HG02981 (cell line): Measurements from ENCODE around the gene KDELR1.
"Not testable (repeated sequence)": the region's sequence is repeated elsewhere in the genome, so short reads cannot be mapped to it uniquely, and the experiment has no call there.

Experiments used
- ATAC-seq: cut with Tn5 transposase; IDR thresholded peaks from one replicate; pipeline ENCODE4 v1.9.1; 2021; ENCODE audit warnings: mild to moderate bottlenecking, moderate library complexity; ENCODE audit not compliant: unreplicated experiment

The KDELR1 gene

DNA sequence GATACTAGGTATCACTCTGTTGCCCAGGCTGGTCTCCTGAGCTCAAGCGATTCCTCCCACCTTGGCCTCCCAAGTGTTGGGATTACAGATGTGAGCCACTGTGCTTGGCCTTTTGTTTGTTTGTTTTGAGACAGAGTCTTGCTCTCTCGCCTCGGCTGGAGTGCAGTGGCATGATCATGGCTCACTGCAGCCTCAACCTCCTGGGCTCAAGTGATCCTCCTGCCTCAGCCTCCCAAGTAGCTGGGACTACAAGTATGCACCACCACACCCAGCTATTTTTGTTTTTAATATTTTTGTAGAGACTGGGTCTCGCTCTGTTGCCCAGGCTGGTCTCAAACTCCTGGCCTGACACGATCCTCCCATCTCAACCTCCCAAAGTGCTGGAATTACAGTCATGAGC is 19.6 kb downstream of the KDELR1 start:
- not testable (repeated sequence) for ATAC-seq

DNA sequence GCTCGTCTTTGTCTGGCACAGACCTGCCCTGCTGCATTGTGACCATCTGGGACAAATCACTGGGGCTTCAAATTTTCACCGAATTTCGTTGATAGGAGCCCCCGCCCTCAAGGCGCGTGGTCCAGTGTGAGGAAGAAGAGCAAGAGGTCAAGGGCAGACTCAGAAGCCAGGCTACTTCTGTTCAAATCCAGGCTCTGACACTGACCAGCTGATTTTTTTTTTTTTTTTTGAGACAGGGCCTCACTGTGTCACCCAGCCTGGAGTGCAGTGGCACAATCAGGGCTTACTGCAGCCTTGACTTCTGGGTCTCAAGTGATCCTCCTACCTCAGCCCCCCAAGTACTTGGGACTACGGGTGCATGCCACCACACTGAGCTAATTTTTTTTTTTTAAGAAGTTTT is 20.0 kb downstream of the KDELR1 start:
- ATAC-seq = no peak

DNA sequence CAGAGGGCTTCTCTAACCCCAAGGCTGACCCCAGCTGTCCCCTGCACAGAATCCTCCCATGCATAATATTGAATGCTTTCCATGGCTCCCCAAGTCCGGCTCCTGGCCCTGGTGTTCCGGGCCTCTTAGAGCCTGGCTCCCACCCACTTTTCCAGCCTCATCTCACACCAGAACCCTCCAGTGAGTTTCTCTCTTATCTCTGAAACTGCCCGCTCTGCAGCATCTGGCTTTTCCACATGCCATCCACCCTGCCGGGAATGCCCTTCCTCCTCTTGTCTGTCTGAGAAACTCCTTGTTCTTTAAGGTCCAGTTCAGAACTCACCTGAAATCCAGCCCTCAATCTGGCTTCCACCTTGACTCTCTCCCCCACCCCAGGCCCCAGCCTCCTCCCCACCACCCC is 20.4 kb downstream of the KDELR1 start:
- ATAC-seq = no peak

DNA sequence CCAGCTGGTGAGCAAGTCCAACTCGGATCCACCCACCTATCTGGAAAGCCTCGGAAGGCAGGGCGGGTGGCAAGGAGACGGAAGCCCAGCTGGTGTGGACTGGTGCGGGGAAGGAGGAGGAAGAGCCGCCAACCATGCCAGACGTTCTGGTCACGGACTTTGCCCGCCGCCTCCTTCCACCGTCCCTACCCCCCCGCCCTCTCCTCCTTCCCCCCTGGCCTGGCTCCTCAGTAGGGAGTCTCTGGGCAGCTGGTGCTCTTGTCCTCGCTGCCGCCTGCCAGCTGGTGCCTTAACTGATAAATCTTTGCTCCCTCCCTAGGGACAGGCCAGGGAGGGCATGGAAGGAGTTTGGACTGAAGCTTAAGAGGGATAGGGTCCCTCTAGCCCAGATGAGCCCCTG is 22.4 kb downstream of the KDELR1 start:
- no peak for ATAC-seq

DNA sequence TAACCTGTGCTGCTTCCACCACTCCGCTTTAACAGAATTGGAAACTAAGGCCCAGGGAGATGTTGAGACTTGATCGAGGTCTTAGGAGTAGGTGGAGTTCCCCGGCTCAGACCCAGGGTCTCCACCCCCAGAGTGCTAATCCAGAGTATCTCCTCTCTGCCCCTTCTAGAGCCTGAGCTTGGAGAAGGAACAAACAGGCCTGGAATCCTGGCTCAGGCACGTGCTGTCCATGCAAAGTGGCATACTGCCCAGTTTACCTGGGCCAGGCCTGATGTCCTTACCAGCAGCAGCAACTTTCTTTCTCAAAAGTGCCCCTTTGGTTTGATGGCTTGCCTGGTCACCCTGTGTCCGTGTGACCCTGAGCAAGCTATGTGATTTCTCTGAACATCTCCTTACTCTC is 23.5 kb downstream of the KDELR1 start:
- no peak for ATAC-seq

DNA sequence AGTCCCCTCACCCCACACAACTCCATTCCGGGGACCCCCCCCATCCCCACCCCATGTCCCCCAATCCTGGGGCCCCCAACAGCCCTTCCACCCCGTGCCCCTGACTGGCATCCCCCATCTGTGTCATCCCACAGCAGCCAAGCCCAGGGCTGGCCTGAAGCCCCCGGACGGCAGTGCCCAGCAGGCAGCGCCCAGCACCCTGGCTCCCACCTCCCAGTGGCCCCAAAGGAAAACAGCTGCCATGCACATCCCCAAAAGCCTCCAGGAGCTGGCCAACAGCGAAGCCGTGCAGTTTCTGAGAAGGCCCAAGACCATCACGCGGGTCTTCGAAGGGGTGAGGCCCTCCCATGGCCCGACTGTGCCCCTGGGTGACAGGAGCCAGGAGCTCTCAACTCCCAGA is 25.7 kb downstream of the KDELR1 start:
- no peak for ATAC-seq

DNA sequence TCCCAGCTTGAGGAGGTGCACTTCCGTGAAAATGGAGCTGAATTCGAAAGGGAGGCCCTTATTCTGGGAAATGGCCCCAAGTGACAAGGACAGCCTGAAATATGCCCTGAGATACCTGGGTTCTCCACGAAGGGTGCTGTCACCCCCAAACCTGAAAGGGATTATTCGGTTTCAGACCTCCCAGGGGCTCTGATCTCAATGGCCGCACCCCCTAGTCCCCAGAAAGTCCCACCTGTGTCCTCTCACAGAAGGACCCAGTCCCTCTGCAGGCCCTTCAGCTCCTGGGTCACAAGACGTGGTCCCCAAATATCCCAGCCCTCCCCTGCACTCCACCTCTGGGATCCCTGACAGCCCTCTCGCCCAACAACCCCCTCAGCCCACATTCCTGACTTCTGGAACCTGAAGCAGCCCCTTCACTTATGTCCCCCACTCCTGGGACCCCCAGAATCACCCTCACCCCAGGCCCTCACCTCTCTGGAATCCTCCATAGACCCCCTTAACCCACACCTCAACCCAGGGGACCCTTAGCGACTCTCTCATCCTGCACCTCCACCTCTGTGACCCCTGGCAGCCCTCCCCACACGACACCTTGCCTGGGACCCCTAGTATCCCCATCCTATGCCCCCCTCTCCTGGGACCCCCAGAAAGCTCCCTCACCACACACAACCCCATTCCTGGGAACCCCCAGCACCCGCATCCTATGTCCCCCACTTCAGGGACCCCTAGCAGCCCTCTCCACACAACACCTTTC is 26.6 kb downstream of the KDELR1 start:
- ATAC-seq = no peak

DNA sequence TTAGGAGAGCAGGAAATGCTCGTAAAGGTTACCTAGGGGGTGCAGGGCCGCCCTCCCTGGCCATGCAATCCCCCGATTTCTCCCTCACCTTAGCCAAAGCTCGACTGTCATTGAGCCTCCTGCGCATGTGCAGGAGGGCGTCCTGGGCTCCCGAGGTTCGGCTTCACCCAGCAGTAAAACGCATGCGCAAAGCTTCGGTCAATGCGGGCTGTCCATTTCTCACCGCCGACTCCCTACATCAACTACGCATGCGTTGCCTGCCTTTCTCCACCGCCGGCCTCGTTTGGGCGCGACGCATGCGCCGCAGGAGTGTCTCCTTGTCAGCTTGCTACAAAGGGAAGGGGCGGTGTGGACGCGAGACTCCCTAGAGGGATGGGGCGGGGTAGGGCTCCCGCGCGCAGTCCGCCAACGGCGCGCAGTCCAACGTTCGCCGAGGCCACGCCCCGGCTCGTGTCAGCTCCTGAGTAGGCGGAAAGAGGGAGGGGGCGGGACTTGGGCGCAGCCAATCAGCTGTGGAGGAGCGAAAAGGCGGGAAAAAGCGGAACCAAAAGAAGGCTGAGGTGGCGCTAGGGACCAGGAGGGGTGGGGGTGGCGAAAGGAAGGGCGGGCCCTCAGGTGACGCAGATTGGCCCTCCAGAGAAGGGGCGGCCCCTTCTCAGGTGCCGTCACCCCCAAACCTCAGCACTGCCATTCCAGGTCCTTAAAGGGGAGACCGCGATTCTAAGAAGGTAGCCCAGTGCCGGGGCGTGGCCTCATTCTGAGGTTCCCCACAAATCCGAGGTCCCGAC is 27.3 kb downstream of the KDELR1 start, which contains the start of the genes SYNGR4 and TMEM143:
Gene SYNGR4, plus strand, starts transcription at position 558 of the 788 bp plus-strand sequence. CDS start 1,476 bp downstream, outside the sequence.
Gene TMEM143, minus strand, starts transcription at position 131 of the 788 bp plus-strand sequence. Its CDS starts 20 bp downstream, at position 111.
- peak; percentile 83 for ATAC-seq

DNA sequence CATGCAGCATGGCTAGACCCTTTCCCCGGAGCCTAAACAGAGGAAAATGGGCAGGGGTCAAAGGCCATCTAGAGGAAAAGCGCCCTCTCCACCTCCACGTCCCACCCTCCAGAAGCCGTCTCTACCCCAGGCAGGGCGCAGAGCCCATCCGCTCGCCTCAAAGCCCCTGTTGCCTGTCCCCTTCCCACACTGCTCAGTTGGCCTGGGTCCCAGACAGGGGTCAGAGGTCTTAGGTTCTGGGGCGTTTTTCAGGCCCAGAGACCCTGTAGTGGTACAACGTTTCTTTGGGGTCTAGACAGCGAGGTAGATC is 27.9 kb downstream of the KDELR1 start:
- ATAC-seq = peak; percentile 2

DNA sequence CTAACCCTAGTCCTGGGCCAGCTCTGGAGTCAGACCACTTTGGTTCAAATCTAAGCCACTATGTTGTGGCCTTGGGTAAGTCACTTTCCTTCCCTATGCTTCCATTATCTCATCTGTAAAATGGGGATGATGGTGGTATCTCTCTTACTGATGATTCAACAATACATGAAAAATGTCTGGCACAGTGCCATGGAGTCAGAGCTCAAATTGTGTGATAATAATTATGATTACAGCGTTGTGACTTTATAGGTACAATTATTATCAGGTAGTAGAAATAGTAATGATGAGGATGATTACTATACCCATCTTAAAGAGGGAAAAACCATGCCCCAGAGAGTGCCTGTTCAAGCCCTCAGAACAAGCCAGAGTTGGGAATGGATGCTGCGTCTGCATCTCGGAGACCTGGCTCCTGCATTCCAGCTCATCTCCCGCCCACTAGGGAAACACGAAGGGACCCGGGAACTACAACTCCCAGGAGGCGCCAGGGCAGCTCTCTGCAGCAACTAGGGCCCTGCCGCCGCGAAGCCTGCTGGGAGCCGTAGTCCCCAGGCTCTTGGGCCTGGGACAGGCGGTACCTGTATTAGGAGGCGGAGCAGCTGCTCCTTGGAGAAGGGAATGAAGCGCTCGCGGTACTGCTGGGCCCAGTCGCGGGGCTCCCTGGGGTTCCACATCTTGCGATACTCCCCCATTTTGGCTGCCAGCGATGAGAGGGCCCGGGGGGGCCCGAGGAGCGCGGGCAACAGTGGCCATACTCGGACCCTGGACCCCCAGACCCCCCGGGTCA is 28.4 kb downstream of the KDELR1 start:
- ATAC-seq = peak; percentile 45

DNA sequence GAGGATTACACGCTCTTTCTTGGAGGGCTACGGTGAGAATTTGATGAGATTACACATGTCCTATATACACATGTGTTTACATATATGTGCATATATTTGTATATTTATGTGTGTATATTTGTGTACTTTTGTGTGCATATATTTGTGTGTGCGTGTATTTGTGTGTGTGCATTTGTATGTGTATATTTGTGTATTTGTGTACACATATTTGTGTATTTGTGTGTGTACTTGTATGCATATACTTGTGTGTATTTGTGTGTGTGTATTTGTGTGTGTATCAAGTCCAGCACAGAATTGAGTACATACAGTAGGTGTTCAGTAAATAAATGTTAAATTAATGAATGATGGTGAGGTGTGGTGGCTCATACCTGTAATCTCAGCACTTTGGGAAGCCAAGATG is 29.4 kb downstream of the KDELR1 start:
- ATAC-seq = no peak

DNA sequence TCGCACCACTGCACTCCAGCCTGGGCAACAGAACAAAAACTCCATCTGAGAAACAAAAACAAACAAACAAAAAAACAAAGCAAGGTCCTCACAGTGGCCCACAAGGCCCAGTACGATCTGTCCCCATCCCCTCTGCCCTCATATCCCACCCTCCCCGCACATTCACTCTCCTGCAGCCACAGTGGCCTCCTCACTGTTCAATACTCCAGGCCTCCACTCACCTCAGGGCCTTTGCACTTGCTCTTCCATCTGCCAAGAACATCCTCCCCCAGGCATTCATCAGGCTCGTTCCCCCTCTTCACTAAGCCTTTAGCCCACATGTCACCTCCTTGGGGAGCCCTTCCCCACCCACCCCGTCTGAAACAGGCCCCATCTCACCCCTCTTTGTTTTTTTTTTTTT is 32.2 kb downstream of the KDELR1 start:
- ATAC-seq = no peak

DNA sequence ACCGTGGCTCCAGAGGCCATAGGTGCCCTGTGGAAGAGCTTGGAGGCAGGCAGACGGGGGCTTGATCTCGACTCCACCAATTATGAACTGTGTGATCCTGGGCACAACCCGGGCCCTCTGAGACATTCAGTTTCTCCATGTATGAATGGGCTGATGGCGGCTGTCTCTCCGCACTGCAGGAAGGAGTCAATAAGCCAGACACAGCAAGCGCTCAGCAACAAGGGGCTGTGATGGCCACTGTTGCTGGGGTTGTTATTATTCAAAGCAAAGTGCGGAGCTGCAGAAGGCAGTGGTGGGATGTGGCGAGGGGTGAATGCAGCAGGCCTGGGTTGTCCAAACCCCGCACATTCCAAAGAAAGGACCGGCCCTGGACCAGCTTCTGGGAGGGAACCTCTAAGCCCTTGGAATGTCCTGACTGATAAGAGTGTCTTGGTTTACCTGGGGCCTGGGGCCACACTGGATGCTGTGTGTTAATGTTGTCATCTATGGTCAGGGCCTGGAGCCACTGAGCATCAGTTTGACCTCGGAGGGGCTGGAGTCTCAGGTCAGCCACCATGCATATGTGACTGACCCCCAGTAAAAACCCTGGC is 35.9 kb downstream of the KDELR1 start:
- no peak for ATAC-seq

DNA sequence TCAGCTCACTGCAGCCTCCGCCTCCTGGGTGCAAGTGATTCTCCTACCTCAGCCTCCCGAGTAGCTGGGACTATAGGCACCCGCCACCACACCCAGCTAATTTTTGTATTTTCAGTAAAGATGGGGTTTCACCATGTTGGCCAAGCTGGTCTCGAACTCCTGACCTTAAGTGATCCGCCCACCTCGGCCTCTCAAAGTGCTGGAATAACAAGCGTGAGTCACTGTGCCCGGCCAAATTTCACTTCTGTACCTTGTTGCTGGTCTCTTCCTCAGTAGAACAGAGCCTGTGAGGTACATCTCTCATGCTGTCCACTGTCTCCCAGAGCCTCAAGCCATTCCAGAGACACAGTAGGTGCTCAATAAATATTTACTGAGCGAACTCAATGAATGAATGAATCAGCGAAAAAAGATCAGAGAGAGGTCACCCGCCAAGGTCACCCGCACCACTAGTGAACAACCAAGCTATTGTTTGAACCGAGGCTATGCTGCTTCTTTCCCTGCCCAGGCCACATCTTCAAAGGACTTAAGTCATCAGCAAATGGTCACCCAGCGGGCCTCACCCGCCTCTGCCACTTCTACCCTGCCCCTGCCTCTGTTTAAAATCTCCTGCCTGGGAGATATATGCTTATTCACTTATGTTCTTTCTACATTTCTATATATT is 36.9 kb downstream of the KDELR1 start:
- no peak for ATAC-seq

DNA sequence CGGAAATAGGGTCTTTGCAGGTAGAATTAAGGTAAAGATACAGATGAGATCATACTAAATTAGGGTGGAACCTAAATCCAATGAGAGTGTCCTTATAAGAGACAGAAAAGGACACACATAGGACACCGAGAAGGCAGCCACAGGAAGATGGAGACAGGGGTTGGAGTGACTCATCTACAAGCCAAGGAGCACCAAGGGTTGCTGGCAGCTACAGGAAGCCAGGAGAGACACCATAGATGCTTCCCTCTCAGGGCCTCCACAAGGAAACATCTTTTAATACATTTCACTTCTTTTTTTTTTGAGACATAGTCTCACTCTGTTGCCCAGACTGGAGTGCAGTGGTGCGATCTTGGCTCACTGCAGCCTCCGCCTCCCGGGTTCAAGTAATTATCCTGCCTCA is 37.7 kb downstream of the KDELR1 start:
- no peak for ATAC-seq

DNA sequence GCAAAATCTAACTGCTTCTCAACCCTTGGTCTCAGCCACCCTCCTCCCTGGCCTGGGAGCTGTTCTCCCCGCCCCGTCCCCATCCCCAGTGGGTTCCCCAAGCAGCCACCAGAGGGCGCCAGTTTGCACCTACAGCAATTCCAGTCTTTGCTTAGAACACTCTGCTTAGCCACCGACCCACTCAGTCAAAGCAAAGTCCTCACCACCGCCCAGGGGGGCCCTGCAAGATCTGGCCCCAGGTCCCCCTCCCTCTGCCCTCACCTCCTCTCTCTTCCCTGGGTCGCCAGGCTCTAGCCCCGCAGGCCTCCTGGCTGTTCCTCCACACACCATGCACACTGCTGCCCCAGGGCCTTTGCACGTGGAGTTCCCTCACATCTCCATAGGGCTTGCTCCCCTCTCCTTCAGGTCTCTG is 40.0 kb downstream of the KDELR1 start:
- no peak for ATAC-seq

DNA sequence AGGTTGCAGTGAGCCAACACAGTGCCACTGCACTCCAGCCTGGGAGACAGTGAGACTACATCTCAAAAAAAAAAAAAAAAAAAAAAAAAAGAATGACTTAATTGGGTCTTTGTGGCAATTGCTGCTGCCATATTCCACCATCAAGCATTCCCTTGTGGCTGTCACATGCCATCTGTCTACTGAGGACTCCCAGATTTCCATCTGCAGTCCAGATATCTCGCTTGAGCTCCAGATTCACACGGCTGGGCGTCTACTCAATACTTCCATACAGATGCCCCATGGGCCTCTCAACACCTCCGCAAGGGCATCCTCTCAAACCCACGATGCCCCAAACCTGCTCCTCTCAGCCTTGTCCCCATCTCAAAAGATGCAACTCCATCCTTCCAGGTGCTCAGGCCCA is 40.5 kb downstream of the KDELR1 start:
- no peak for ATAC-seq

DNA sequence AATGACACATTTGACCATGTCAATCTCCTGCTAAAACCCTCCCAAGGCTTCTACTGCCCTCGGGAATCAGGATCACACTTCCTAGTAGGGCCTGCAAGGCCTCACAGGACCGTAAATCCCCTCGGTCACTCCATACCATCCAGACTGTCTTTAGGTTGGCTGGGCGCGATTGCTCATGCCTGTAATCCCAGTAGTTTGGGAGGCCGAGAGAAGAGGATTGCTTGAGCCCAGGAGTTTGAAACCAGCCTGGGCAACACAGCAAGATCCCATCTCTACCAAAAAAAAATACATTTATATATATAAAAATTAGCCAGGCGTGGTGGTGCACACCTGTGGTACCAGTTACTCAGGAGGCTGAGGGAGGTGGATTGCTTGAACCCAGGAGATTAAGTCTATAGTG is 42.6 kb downstream of the KDELR1 start:
- ATAC-seq = no peak

DNA sequence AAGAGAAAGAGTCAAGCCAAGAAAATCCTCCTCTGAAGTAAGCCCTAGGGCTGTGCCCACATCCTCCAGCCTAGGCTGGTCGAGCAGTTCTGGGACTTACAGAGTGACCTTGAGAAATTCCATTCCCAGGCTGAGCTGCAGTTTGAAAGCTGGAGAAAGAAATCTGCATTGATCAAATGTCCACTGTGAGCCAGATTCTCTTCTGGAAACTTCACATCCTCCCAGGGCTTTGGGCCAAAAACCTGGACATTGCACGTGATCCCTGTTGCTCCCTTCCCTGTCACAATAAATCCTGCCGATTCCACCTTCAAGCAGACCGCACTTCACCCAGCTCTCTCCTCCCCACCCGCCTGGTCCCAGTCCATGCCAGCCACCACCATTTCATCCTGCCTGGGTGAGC is 43.3 kb downstream of the KDELR1 start:
- no peak for ATAC-seq

DNA sequence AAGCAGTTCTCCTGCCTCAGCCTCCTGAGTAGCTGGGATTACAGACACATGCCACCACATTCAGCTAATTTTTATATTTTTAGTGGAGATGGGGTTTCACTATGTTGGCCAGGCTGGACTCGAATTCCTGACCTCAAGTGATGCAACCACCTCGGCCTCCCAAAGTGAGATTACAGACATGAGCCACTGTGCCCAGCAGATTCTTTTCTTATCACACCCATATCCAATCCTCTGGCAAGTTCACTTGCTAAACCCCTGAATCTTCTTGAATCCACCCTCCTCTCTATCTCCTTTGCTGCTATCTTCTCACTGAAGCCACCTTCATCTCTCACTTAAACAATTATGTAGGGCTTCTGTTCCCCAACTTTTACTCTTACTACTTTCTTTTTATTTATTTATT is 45.2 kb downstream of the KDELR1 start:
- no peak for ATAC-seq

DNA sequence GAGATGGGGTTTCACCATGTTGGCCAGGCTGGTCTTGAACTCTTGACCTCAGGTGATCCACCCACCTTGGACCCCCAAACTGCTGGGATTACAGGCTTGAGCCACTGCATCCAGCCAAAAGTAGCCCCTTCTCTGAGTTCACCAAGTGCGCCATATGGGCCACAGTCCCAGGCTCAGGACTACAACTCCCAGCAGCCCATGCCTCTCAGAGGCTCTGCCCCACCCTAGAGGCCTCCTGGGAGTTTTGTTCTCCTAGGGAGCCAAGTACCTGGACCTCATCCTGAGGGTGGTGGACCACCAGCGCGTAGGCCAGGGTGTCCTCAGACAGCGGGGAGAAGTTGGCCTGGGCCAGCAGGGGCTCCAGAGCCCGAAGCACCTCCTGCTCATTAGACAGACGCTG is 46.5 kb downstream of the KDELR1 start:
- no peak for ATAC-seq
